ENCODE measurements around the gene RBM19.
"Not testable (repeated sequence)": the region's sequence is repeated elsewhere in the genome, so short reads cannot be mapped to it uniquely, and the experiment has no call there.

Gene RBM19

GRCh38 chr12:113826805-113827538 lies 139.2 kb downstream of the RBM19 start:
- DNase-seq = no peak

DNA sequence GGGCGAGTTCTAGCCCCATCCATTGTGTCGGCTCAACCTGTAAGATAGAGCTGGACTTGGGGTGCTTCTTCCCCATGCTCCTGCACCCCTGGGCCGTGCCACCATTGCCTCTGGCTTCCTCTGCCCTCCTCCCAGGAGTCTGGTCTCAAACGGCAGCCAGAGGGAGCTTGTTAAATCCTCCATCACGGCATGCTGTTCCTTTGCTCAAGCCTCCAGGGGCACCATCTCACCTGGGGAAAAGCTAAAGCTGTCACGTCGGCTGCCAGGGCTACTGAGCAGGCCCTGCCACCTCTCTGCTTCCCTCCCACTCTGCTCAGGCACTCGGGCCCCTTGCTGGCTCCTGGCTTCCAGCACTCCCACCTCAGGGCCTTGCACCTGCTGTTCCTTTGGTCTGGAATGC lies 140.4 kb downstream of the RBM19 start:
- no peak for DNase-seq

DNA sequence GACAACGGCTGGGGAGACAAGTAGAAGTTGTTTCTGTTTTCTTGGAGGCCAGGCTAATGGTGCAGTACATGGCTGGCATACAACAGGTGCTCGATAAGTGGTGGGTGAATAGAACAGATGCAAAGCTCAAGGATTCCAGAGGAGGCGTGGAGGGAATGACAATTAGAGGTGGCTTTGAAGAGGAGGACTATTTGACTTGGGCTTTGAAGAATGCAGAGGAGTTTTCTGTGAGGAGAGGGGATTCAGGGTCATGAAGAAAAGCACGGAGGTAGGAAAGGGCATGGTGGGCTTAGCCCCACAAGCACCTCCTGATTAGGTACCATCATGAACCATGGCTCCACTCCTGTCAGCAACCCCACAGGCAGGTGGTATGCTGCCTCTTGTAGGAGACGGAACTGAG lies 142.3 kb downstream of the RBM19 start:
- DNase-seq = no peak

- no peak for DNase-seq
Observed at GRCh38 chr12:113823016-113823415, 143.1 kb downstream of the RBM19 start.

DNA sequence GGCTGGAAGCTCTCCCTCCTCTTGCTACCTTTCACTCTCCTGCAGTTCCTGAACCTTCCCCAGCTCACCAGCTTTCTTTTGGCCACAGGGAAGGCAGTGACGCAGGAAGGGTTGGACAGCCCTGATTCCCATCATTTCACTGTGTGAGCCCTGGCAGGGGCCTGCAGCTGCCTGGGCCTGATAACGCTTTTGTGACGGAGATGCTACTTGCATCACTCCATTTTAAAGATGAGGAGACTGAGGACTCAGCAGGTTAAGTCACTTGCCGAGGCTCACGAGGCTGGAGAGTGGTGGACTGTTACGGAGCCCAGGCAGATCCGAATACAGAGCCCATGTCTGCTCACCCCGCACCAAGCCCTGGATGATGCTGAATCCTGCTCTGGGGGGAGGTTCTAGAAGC lies 145.3 kb downstream of the RBM19 start:
- no peak for DNase-seq

GRCh38 chr12:113820309-113820708 lies 145.8 kb downstream of the RBM19 start:
- DNase-seq = no peak

GRCh38 chr12:113819495-113819894 lies 146.6 kb downstream of the RBM19 start:
- DNase-seq = no peak

DNA sequence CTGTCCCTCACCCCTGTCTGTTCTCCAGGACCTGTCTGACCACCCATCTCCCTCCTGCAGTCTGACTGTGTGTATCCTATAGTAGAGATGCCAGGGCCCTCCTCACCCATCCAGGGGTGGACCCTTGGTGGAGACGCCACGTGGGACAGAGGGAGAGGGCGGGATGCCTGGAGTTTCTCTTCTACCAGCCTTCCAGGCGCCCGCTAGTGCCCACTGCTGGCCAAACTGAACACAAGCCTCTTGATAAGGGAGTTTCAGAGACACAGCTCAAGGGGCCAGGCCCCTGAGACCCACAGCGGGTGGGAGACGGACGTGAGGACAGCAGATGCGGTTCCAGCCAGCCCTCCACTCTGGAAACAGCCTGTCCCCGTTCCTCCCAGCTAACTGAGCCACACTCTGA lies 147.3 kb downstream of the RBM19 start:
- no peak for DNase-seq

DNA sequence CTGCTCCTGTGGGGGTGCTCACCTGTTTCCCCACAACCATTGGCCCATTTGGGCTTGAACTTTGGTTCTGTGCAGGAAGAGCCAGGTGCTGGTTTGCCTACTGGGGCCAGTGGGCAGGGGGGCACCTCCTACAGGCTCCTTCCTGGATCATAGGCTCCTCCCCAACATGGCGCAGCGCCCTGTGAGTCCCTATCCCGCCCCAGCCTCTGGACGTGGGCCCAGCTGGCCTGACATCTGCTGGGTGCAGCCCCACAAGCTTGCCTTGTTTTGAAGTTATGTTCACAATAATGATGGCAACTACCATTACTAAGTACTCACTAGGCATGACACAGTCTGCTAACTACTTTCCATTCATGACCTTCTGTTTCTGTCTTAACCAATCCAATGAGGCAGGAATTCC lies 147.8 kb downstream of the RBM19 start:
- DNase-seq = no peak

DNA sequence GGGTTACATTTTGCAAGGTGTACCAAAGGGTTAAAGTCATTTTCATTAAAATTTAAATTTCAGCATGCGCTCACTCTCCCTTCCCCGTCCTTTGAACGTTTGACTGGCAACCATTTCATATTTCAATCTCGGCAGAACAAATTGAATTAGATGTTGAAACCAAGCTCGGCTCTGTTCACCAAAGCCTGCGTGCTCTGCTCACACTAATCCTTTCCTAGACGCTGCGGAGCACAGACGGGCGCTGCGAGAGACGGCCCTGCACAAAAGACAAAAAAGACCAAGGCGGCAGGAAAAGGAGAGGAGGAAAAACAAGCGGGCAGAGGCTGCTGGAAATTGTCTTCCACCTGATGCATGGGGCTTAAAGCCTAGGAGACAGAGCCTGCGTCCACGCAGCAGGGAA lies 149.3 kb downstream of the RBM19 start:
- DNase-seq = no peak

GRCh38 chr12:113815031-113815430 lies 151.1 kb downstream of the RBM19 start:
- no peak for DNase-seq

GRCh38 chr12:113813229-113813541 lies 152.9 kb downstream of the RBM19 start:
- no peak for DNase-seq

- no peak for DNase-seq
Observed at GRCh38 chr12:113812411-113813228, 153.5 kb downstream of the RBM19 start.

DNA sequence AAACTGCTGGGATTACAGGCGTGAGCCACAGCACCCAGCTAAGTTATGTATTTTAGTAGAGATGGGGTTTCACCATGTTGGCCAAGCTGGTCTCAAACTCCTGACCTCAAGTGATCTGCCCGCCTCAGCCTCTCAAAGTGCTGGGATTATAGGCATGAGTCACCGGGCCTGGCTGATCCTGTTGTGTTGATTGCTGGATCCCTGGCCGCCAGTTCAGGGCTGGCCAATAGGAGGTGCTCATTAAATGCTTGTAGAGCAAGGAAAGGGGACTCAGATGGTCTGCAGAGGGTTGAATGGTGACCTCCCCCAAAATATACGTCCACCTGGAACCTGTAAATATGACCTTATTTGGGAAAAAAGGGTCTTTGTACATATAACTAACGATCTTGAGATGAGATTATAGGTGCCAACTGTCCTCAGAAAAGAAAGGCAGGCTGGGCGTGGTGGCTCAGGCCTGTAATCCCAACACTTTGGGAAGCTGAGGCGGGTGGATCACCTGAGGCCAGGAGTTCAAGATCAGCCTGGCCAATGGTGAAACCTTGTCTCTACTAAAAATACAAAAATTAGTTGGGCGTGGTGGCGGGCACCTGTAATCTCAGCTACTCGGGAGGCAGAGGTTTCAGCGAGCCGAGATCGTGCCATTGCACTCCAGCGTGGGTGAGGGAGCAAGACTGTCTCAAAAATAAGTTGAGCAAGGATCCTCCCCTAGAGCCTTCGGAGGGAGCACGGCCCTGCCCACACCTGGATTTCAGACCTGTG lies 156.5 kb downstream of the RBM19 start:
- not testable (repeated sequence) for DNase-seq

DNA sequence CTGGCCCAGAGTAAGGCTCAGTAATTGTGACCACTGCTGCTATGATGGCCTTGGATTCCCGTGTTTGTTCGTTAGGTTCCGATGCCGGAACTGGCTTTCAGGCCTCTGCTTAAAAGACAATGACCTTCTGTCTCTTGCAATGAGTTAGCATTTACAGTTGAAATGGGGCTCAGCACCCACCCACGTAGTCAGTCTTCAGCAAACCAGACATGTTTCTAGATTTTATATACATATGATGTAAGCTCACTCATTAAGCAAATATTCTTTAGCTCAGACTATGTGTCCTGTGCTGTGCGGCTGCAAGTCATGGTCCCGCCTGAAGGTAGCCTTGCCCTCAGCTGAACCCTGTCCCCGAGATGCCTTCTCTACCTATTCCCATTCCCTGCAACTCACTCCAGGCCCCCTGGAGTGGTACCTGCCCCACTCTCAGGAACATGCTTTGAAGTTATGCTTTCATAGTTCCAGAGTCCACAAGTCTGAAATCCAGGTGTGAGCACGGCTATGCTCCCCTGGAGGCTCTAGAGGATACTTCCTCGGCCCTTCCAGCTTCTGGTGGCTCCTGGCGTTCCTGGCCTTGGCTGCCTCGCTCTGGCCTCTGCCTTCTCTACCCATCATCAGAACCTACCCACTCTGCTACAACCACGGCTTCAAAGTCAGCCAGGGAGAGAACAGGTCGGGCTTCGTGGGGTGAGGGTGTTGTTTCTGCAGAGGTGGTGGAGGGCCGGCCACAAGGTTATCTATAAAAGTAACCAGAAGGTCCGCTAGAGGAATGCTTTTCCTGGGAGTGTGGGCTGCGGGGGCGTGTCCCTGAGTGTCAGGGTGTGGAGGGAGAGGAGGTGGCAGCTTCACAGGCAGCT lies 157.8 kb downstream of the RBM19 start:
- no peak for DNase-seq

GRCh38 chr12:113805673-113806072 lies 160.5 kb downstream of the RBM19 start:
- DNase-seq = no peak

- no peak for DNase-seq
Observed at GRCh38 chr12:113804961-113805600, 161.0 kb downstream of the RBM19 start.

DNA sequence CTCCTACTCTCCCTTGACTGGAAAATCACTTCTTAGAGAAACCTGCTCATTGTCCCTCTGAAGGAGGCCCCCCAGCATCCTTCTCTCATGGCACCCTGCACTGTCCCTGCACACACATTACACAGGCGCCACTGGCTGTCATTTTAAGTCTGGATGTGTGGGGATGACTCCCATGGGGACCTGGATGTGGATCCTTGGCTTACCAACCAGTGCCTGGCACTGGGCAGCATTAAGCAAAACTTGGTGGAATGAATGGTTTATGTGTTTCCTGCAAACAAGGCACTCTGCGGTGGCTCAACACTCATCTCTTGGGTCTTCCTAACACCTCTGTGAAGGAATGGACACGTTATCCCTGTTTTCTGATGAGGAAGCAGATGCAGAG lies 162.4 kb downstream of the RBM19 start:
- no peak for DNase-seq

DNA sequence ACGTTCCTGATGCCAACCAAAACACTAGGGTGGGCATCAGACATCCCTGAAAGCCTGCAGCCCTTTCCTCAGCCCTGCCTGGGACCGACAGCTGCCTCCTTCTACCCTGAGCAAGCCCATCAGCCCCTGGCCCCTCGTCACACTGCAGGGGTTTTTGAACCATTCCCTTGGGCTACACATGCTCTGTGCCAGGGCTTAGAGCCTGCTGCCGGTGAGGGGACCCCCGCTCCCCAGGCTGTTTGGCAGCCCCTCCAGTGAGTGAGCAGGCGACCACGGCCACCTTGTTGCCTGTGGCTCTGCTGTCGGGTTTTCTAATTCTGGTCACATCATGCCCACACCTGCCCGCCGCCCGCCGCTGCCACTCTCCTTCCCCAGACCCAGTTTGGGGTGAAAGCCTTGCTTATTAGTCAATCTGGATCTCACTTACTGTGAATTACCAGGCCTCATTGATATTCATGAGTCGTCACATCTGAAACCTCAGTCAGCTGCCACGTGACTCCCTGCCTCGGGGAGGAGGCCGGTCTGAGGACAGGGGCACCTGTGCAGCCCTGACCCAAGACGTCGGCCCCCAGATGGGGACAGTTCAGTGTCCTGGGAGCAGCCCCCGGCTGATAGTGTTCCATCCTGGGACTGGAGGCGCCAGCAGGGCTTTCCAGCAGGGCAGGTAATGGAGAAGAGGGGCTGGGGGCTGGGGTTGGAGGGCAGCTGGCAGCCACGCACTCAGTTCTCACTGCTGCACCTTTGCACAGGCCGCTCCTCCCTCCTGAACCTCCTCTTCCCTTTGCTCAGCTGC lies 163.0 kb downstream of the RBM19 start:
- no peak for DNase-seq

DNA sequence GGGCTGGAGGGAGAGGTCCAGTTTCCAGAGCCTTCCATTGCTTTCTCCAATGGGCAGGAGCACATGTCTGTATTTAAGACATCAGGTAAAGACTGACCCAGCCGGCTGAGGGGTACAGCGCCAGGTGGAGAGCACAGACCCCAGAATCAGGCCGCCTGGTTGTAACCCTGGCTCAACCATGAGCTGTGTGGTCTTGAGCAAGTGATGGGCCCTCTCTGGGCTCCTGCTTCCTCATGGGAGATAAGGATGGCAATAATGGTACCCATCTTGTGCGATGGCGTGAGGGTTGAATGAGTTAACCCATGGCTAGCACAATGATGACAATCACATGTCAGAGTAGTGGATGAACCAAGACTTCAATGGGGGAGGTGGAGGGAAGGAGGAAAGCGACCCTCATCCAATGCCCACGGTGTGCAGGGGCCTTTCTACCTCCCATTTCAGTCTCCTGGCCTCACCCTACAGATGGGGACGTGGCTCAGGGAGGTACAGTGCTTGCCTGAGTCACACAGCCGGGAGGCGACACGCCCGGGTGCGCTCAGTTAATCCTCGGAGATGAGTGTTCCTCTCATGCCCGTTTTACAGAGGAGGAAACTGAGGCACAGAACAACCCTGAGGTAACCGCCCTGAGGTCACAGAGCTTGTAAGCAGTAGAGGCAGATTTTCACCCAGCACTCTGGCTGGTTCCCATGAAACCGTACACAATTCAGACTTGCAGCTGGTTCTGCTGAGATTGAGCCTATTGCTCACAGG lies 163.9 kb downstream of the RBM19 start:
- no peak for DNase-seq

DNA sequence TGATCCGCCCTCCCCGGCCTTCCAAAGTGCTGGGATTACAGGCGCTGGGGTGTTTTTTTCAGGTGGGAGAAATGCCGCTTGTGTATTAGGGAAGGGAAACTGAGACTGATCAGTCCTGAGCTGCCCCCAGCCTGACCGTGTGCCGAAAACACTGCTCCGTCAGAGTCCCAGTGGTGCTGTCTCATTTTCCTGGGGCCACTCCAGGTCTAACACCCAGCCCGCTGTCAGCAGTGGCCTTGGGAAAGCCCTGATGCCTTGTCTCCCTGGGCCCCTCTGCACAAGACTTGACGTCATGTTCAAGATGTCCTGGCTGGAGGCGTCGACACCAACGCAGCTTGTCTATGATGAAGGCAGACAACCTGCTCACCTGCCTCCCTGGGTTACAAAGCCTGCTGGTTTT lies 165.9 kb downstream of the RBM19 start:
- DNase-seq = no peak

Data from fibroblast of skin of right biceps (primary cell).